CD4-positive, CD25-positive, alpha-beta regulatory T cell (primary cell): ENCODE results near the gene BARX2. TPM values are rescaled to one million over a fixed set of nuclear protein-coding genes. Genes with fewer than 3 reads are reported as not detected.

Experiments
- ATAC-seq, 2 donors: fragments of 150-1000 bp; cut with Tn5 transposase; one replicate each; pipeline ENCODE4 v1.10.0; 2021; ENCODE audit warnings: low read depth in 2 of 2, moderate number of reproducible peaks in 2 of 2, moderate library complexity in 1 of 2
- DNase-seq, 3 donors: peaks; one replicate each; pipeline versions ENCODE4 v3.0.0 to v3.0.0-alpha.2; 2012 to 2022; ENCODE audit warnings: mixed read lengths in 1 of 3
- H3K27ac ChIP-seq: one replicate; pipeline ENCODE4 v1.7.0; 2013; ENCODE audit warnings: mild to moderate bottlenecking, low read length; ENCODE audit not compliant: insufficient read depth, poor library complexity, severe bottlenecking
- H3K27me3 ChIP-seq: one replicate; pipeline ENCODE4 v1.7.0; 2013; ENCODE audit warnings: low read length; ENCODE audit not compliant: control insufficient read depth, insufficient read depth
- H3K36me3 ChIP-seq: one replicate; pipeline ENCODE4 v1.7.0; 2013; ENCODE audit warnings: mild to moderate bottlenecking, low read length, moderate library complexity; ENCODE audit not compliant: control insufficient read depth, insufficient read depth
- H3K4me1 ChIP-seq: 2 replicates; pipeline ENCODE4 v1.7.0; 2013; ENCODE audit warnings: mild to moderate bottlenecking, low read length; ENCODE audit not compliant: insufficient read depth, control insufficient read depth, poor library complexity, severe bottlenecking
- H3K4me3 ChIP-seq: one replicate; pipeline ENCODE4 v1.7.0; 2013; ENCODE audit warnings: low read depth, mild to moderate bottlenecking, low read length, moderate library complexity
- H3K9me3 ChIP-seq, 2 experiments: 1 replicate in 1 of 2; 2 replicates in 1 of 2; pipeline ENCODE4 v1.7.0; 2013; ENCODE audit warnings: low read length in 2 of 2, mild to moderate bottlenecking in 1 of 2, moderate library complexity in 1 of 2; ENCODE audit not compliant: control insufficient read depth in 2 of 2
- H3K27ac Mint-ChIP-seq, 3 donors: one replicate each; pipeline ENCODE4 v1.8.0; 2020 to 2022; ENCODE audit warnings: mild to moderate bottlenecking in 3 of 3, mixed read lengths in 3 of 3, moderate library complexity in 2 of 3
- H3K27me3 Mint-ChIP-seq: one replicate; pipeline ENCODE4 v1.8.0; 2022; ENCODE audit warnings: mild to moderate bottlenecking, mixed read lengths
- H3K36me3 Mint-ChIP-seq: one replicate; pipeline ENCODE4 v1.8.0; 2020; ENCODE audit warnings: mixed read lengths
- H3K4me1 Mint-ChIP-seq, 4 donors: one replicate each; pipeline ENCODE4 v1.8.0; 2020 to 2022; ENCODE audit warnings: mixed read lengths in 4 of 4, mild to moderate bottlenecking in 1 of 4
- H3K4me3 Mint-ChIP-seq, 4 donors: one replicate each; pipeline ENCODE4 v1.8.0; 2020 to 2022; ENCODE audit warnings: mild to moderate bottlenecking in 4 of 4, mixed read lengths in 4 of 4, moderate library complexity in 3 of 4
- H3K9me3 Mint-ChIP-seq, 7 donors: one replicate each; pipeline ENCODE4 v1.8.0; 2020 to 2022; ENCODE audit warnings: mixed read lengths in 7 of 7, mild to moderate bottlenecking in 3 of 7, moderate library complexity in 2 of 7
- polyA plus RNA-seq, 4 donors: library from polyadenylated mRNA; unstranded; fragments of 300-500 nt; fragmentation: Illumina TruSeq; gene quantifications; one replicate each; pipeline ENCODE4 v1.2.3, GENCODE V29; 2021
- total RNA-seq: library from RNA; stranded (reverse); gene quantifications from one replicate; pipeline ENCODE4 v1.2.3, GENCODE V29; 2022

The BARX2 gene
- total and polyA plus RNA-seq, 5 donors from 2014 or later: not detected

- H3K27me3 Mint-ChIP-seq: no peaks in the 10 kb centered on the region
These were observed 43.7 kb downstream of the BARX2 start for GRCh38 chr11:129419386-129419785.

DNA sequence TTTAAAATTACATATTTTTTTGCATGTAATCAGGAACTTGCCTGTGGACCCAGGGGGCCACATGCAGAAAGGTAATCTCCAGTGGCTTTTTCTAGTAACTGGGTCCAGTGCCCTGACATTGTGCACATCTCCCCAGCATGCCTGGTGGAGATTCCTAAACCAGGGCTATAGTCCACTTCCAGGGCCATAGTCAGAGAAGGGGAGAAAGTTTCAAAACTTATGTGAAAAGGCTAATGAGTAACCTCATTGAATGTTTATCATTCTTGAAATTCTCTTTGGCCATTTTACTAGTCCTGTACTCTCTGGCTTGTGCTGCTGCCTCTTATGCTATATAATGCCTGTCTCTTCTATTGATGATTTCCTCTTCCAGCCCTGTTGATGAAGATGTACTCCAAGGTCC, 47.8 kb downstream of the BARX2 start:
- Mint-ChIP-seq H3K4me3 (no peak overlapping the region), H3K9me3 (peaks cover 0 to 2% (median 0%) of the 10 kb centered on the region in 7 donors), H3K27ac (peak overlapping the region in 1 of 3 donors; percentile 28), H3K4me1 (peaks cover 0 to 2% (median 0%) of the 10 kb centered on the region in 4 donors), H3K36me3 (no peaks in the 10 kb centered on the region), H3K27me3 (peaks cover 4% of the 10 kb centered on the region)
- no peaks in the 10 kb centered on the region for H3K4me1 ChIP-seq
- H3K4me3 ChIP-seq: no peak overlapping the region
- H3K9me3 ChIP-seq: no peaks in the 10 kb centered on the region
- H3K27ac ChIP-seq: no peak overlapping the region
- ATAC-seq: no peak
- no peaks in the 10 kb centered on the region for H3K36me3 ChIP-seq
- no peaks in the 10 kb centered on the region for H3K27me3 ChIP-seq
- DNase-seq: no peak

More at GRCh38 chr11:129419386-129419785, 43.7 kb downstream of the BARX2 start:
- Histone ChIP-seq H3K4me1 (no peaks in the 10 kb centered on the region), H3K4me3 (no peak overlapping the region), H3K36me3 (no peaks in the 10 kb centered on the region), H3K27ac (no peak overlapping the region), H3K9me3 (no peaks in the 10 kb centered on the region), H3K27me3 (no peaks in the 10 kb centered on the region)
- DNase-seq (no peak), ATAC-seq (no peak)
- Mint-ChIP-seq H3K4me3 (no peak overlapping the region), H3K4me1 (peaks cover 0 to 14% (median 2%) of the 10 kb centered on the region in 4 donors), H3K9me3 (peaks cover 0 to 1% (median 0%) of the 10 kb centered on the region in 7 donors), H3K27ac (no peak overlapping the region), H3K36me3 (no peaks in the 10 kb centered on the region)

DNA sequence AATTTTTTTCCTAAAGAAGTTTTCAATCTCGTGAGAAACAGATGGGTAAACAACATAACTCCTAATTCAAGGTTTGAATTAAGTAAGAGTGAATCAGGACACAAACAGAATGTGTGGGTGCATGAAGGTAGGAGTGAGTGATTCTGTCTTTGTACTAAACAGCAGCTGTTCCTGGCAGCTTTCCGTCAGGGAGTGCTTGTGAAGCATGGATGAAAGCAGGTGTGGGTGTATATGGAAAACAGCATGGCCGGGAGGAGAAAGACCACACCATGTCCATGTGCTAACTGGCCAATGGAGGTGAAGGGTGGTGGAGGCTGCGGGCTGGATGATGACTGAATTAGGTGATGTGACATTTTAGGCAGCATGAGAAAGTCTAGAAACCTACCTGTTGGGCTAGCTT, 49.6 kb downstream of the BARX2 start:
- no peaks in the 10 kb centered on the region for H3K4me1 Mint-ChIP-seq
- Histone ChIP-seq H3K4me3 (no peak overlapping the region), H3K9me3 (no peaks in the 10 kb centered on the region)

GRCh38 chr11:129426038-129426437, 50.4 kb downstream of the BARX2 start:
- Histone ChIP-seq H3K4me3 (no peak overlapping the region), H3K4me1 (no peaks in the 10 kb centered on the region), H3K27me3 (no peaks in the 10 kb centered on the region), H3K27ac (no peak overlapping the region), H3K36me3 (no peaks in the 10 kb centered on the region), H3K9me3 (no peaks in the 10 kb centered on the region)
- no peak for ATAC-seq
- no peak for DNase-seq
- Mint-ChIP-seq H3K27ac (no peak overlapping the region), H3K9me3 (peaks cover 0 to 4% (median 2%) of the 10 kb centered on the region in 7 donors), H3K36me3 (no peaks in the 10 kb centered on the region), H3K27me3 (peaks cover 4% of the 10 kb centered on the region), H3K4me1 (no peaks in the 10 kb centered on the region), H3K4me3 (no peak overlapping the region)

More for the DNA sequence above, 49.6 kb downstream of the BARX2 start:
- H3K9me3 Mint-ChIP-seq: peaks cover 0 to 4% (median 0%) of the 10 kb centered on the region in 7 donors
- no peak overlapping the region for H3K4me3 Mint-ChIP-seq
- DNase-seq (no peak), ATAC-seq (no peak)
- peaks cover 4% of the 10 kb centered on the region for H3K27me3 Mint-ChIP-seq
- no peaks in the 10 kb centered on the region for H3K4me1 ChIP-seq
- H3K36me3 ChIP-seq: no peaks in the 10 kb centered on the region
- H3K36me3 Mint-ChIP-seq: no peaks in the 10 kb centered on the region
- no peaks in the 10 kb centered on the region for H3K27me3 ChIP-seq
- no peak overlapping the region for H3K27ac Mint-ChIP-seq
- no peak overlapping the region for H3K27ac ChIP-seq

GRCh38 chr11:129426776-129427175, 51.1 kb downstream of the BARX2 start:
- Mint-ChIP-seq H3K9me3 (peaks cover 0 to 8% (median 2%) of the 10 kb centered on the region in 7 donors), H3K36me3 (no peaks in the 10 kb centered on the region), H3K27me3 (peaks cover 4% of the 10 kb centered on the region), H3K4me1 (no peaks in the 10 kb centered on the region), H3K27ac (no peak overlapping the region), H3K4me3 (no peak overlapping the region)
- H3K27me3 ChIP-seq: no peaks in the 10 kb centered on the region
- ATAC-seq (no peak), DNase-seq (no peak)
- H3K27ac ChIP-seq: no peak overlapping the region
- no peak overlapping the region for H3K4me3 ChIP-seq
- no peaks in the 10 kb centered on the region for H3K36me3 ChIP-seq
- no peaks in the 10 kb centered on the region for H3K9me3 ChIP-seq
- H3K4me1 ChIP-seq: no peaks in the 10 kb centered on the region

DNA sequence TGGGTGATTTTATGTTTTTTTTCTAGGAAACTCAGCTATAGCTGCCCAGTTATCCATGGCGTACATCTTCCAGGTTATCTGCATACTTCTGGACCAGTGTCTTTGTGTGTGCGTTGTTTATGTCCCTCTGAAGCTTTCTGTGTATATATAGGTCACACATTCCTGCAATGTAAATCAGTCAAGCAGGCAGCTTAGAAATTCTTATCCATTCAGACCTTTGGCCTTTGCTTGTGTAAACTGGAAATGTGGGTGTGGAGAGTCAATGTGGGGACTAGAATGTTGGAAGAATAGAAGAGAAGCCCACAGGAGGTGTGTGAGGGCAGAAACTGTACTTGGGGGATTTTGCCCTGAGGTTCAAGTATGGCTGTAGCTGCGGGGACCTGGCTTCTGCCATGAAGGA, 51.7 kb downstream of the BARX2 start:
- no peaks in the 10 kb centered on the region for H3K36me3 Mint-ChIP-seq
- ATAC-seq (no peak), DNase-seq (no peak)

GRCh38 chr11:129427816-129428406, 52.3 kb downstream of the BARX2 start:
- ATAC-seq (no peak), DNase-seq (no peak)
- Mint-ChIP-seq H3K27ac (no peak overlapping the region), H3K9me3 (peaks cover 0 to 8% (median 2%) of the 10 kb centered on the region in 7 donors), H3K4me3 (no peak overlapping the region), H3K36me3 (no peaks in the 10 kb centered on the region), H3K27me3 (peaks cover 4% of the 10 kb centered on the region), H3K4me1 (no peaks in the 10 kb centered on the region)
- H3K4me3 ChIP-seq: no peak overlapping the region
- H3K4me1 ChIP-seq: no peaks in the 10 kb centered on the region
- no peak overlapping the region for H3K27ac ChIP-seq
- H3K9me3 ChIP-seq: no peaks in the 10 kb centered on the region
- H3K36me3 ChIP-seq: no peaks in the 10 kb centered on the region
- H3K27me3 ChIP-seq: no peaks in the 10 kb centered on the region

More for the DNA sequence above, 51.7 kb downstream of the BARX2 start:
- Histone ChIP-seq H3K27ac (no peak overlapping the region), H3K4me3 (no peak overlapping the region), H3K27me3 (no peaks in the 10 kb centered on the region), H3K9me3 (no peaks in the 10 kb centered on the region), H3K4me1 (no peaks in the 10 kb centered on the region), H3K36me3 (no peaks in the 10 kb centered on the region)
- Mint-ChIP-seq H3K27me3 (peaks cover 4% of the 10 kb centered on the region), H3K4me3 (no peak overlapping the region), H3K27ac (no peak overlapping the region), H3K9me3 (peaks cover 0 to 8% (median 2%) of the 10 kb centered on the region in 7 donors), H3K4me1 (no peaks in the 10 kb centered on the region)

- H3K9me3 ChIP-seq: no peaks in the 10 kb centered on the region
- ATAC-seq: no peak
- H3K4me1 ChIP-seq: no peaks in the 10 kb centered on the region
- Mint-ChIP-seq H3K4me3 (no peak overlapping the region), H3K9me3 (peaks cover 0 to 10% (median 3%) of the 10 kb centered on the region in 7 donors), H3K36me3 (peaks cover 5% of the 10 kb centered on the region), H3K27me3 (peaks cover 4% of the 10 kb centered on the region), H3K4me1 (no peaks in the 10 kb centered on the region), H3K27ac (no peak overlapping the region)
- no peak for DNase-seq
- H3K27ac ChIP-seq: no peak overlapping the region
- H3K4me3 ChIP-seq: no peak overlapping the region
- H3K27me3 ChIP-seq: no peaks in the 10 kb centered on the region
- no peaks in the 10 kb centered on the region for H3K36me3 ChIP-seq
These were observed 52.9 kb downstream of the BARX2 start for GRCh38 chr11:129428557-129428956.
